ENCODE results near the gene SNF8. TPM values are rescaled to one million over a fixed set of nuclear protein-coding genes. Genes with fewer than 3 reads are reported as not detected.

Gene SNF8
- total RNA-seq, 1 experiment from 2014 or later, result 83.4 TPM

DNA sequence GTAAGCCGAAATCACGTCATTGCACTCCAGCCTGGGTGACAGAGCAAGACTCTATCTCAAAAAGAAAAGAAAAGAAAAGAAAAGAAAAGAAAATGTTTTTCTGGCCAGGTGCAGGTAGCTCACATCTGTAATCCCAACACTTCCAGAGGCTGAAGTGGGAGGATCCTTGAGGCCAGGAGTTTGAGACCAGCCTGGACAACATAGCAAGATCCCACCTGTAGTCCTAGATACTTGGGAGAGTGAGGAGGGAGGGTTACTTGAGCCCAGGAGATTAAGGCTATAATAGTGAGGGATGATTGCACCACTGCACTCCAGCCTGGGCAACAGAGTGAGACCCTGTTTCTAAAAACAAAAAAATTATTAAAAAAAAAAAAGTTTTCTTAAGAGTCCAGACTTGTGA, 54.6 kb downstream of the SNF8 start:
- no peak for DNase-seq (ENCODE audit: low read depth)

DNA sequence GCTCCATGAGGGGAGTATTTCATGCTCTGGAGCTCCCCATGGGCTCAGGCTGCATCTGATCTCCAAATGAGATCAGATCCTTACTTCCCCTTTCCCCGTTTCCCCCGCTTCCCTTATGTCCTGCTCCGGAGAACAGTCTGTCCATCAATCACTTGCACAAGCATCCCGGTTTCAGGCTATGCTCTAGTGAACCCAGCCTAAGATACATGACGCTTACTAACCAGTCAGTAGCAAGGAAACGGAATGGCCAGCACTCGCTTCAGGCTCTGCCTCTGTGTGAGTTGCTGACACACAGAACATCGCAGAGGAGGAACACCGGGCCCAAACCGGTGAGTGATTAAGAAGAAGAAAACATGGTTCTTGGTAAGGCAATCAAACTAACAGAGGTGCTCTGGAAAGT, 61.5 kb downstream of the SNF8 start:
- DNase-seq (ENCODE audit: low read depth), result no peak

DNA sequence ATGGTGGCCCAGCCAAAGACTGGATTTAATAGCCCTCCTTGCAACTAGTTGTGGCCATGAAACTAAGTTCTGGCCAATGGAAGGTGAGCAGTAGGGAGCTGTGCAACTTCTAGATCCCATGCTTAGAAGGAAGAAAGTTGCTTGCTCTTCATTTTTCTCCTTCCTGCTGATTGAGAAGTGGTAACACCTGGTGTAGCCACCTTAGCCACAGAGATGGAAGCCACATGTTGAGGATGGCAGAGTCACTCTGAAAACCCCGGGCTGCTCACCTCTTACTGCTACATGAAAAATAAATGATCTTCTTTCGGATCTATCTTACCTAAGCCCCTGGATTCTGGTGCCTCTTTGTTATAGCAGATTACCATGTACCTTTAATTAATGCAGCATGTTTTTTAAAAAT, 62.4 kb downstream of the SNF8 start:
- DNase-seq (ENCODE audit: low read depth), result no peak

Other genes with a start within 250 kb of the SNF8 start
- not detected in 2 replicates for gene PRAC1, start 222.3 kb downstream of the SNF8 start, total RNA-seq (2014; rRNA removed; shearing (Covaris generic))
- not detected in 2 replicates for gene PRAC2, start 221.7 kb downstream of the SNF8 start, total RNA-seq (2014; rRNA removed; shearing (Covaris generic))
- 5.0 and 6.6 TPM in 2 replicates for gene HOXB13, start 216.1 kb downstream of the SNF8 start, total RNA-seq (2014; rRNA removed; shearing (Covaris generic))
- gene TTLL6, start 127.6 kb downstream of the SNF8 start, total RNA-seq (2014; rRNA removed; shearing (Covaris generic)), result 0.07 and 0.20 TPM in 2 replicates
- gene CALCOCO2, start 113.8 kb downstream of the SNF8 start, total RNA-seq (2014; rRNA removed; shearing (Covaris generic)), result 48.9 and 65.2 TPM in 2 replicates
- 135 and 313 TPM in 2 replicates for gene ATP5MC1, start 52.1 kb downstream of the SNF8 start, total RNA-seq (2014; rRNA removed; shearing (Covaris generic))
- gene UBE2Z, start 36.4 kb downstream of the SNF8 start, total RNA-seq (2014; rRNA removed; shearing (Covaris generic)), result 61.8 and 89.1 TPM in 2 replicates
- gene GIP, start 23.8 kb upstream of the SNF8 start, total RNA-seq (2014; rRNA removed; shearing (Covaris generic)), result not detected in 2 replicates
- gene IGF2BP1, start 52.5 kb upstream of the SNF8 start, total RNA-seq (2014; rRNA removed; shearing (Covaris generic)), result 0.22 and 1.6 TPM in 2 replicates
- gene B4GALNT2, start 187.9 kb upstream of the SNF8 start, total RNA-seq (2014; rRNA removed; shearing (Covaris generic)), result not detected in 2 replicates